ENCODE results near the gene BLTP2. TPM values are rescaled to one million over a fixed set of nuclear protein-coding genes. Genes with fewer than 3 reads are reported as not detected.
"Not testable (repeated sequence)": the region's sequence is repeated elsewhere in the genome, so short reads cannot be mapped to it uniquely, and the experiment has no call there.

BLTP2 gene
- total RNA-seq, 4 donors from 2014 or later = 117 to 120 (median 118) TPM

DNA sequence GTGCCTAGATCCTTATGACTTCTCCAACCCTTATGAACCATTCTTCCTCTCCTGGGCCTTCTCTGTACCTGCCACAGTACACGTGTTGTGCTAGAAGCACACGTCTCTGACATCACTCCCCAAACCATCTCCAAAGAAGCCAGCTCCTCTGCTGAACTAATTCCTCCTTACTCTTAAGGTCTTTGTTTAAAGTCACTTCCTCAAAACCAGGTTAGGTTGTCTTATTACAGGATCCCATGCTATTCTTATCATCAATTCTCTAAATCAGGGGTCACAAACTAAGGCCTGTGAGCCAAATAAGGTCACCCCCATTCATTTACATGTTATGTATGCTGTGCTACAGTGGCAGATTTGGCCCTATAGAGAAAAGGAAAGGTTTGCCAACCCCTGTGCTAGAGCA lies 21.0 kb upstream of the BLTP2 start:
- no peak for DNase-seq
- in situ Hi-C loops (cut with MboI; ENCODE audit: low pct_ligation_motif_present in 1 of 4, low pct_unique_long_range_greater_than_20kb in 1 of 4, low sequenced_read_pairs in 3 of 4) (no loop called here), intact Hi-C loops (cut with DNase I; ENCODE audit: low total_unique reads) (no loop called here)
- H3K4me3 ChIP-seq = no peak overlapping the region
- H3K27ac ChIP-seq = no peak overlapping the region
- H3K36me3 ChIP-seq = no peaks in the 10 kb centered on the region
- no peak for TF ChIP-seq POLR2A (IDR thresholded peaks at IDR 0.05)
- TF ChIP-seq EP300 (IDR thresholded peaks at IDR 0.05; ENCODE audit: low read depth) = no peak
- TF ChIP-seq, protein P1, sequence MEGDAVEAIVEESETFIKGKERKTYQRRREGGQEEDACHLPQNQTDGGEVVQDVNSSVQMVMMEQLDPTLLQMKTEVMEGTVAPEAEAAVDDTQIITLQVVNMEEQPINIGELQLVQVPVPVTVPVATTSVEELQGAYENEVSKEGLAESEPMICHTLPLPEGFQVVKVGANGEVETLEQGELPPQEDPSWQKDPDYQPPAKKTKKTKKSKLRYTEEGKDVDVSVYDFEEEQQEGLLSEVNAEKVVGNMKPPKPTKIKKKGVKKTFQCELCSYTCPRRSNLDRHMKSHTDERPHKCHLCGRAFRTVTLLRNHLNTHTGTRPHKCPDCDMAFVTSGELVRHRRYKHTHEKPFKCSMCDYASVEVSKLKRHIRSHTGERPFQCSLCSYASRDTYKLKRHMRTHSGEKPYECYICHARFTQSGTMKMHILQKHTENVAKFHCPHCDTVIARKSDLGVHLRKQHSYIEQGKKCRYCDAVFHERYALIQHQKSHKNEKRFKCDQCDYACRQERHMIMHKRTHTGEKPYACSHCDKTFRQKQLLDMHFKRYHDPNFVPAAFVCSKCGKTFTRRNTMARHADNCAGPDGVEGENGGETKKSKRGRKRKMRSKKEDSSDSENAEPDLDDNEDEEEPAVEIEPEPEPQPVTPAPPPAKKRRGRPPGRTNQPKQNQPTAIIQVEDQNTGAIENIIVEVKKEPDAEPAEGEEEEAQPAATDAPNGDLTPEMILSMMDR (IDR thresholded peaks at IDR 0.05) = no peak
- no peak for TF ChIP-seq POLR2AphosphoS5 (IDR thresholded peaks at IDR 0.05)
- peaks cover 9 to 35% (median 16%) of the 10 kb centered on the region in 4 donors for H3K4me1 ChIP-seq
- H3K27me3 ChIP-seq = no peaks in the 10 kb centered on the region
- 74 to 86% methylated on average over 2 of the region's 2 CpGs for WGBS, 2 donors (ENCODE audit: low coverage in 1 of 2)
- no peaks in the 10 kb centered on the region for H3K9me3 ChIP-seq

DNA sequence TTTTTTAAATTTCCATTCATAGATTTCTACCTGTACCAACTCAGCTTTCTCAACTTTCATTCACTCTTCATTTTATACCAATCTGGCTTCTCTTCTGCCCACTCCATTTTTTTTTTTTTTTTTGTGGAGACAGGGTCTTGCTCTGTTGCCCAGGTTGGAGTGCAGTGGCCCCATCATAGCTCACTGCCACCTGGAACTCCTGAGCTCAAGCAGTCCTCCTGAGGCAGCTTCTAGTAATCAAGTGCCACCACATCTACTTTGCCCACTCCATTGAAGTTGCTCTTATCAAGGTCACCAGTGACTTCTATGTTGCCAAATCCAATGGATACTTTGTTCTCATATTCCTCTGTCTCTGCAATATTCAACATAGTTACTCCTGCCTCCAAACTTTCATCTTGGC lies 18.8 kb upstream of the BLTP2 start:
- no peak for DNase-seq
- no peaks in the 10 kb centered on the region for H3K9me3 ChIP-seq
- no peak overlapping the region for H3K4me3 ChIP-seq
- TF ChIP-seq EP300 (IDR thresholded peaks at IDR 0.05; ENCODE audit: low read depth) = no peak
- peaks cover 14 to 46% (median 18%) of the 10 kb centered on the region in 4 donors for H3K4me1 ChIP-seq
- no peaks in the 10 kb centered on the region for H3K27me3 ChIP-seq
- in situ Hi-C loops (cut with MboI; ENCODE audit: low pct_ligation_motif_present in 1 of 4, low pct_unique_long_range_greater_than_20kb in 1 of 4, low sequenced_read_pairs in 3 of 4) (no loop called here), intact Hi-C loops (cut with DNase I; ENCODE audit: low total_unique reads) (no loop called here)
- H3K36me3 ChIP-seq = peaks cover 0 to 6% (median 0%) of the 10 kb centered on the region in 4 donors
- H3K27ac ChIP-seq = peak overlapping the region in 1 of 4 donors; percentile 95

DNA sequence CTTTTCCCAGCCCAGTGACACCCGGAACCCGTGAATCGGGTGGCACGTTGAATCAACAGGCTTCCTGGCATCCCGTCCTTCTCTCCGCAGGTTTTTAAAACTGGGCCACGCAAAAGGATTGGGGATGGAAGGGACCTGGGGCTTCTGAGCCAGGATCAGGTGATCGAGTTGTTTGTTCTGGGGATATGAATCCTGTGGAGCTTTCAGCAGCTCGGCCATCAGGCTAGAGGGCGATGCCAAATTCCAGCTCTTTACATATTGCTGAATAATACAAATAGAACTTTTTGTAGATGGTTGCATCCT lies 17.5 kb upstream of the BLTP2 start:
- H3K27me3 ChIP-seq = no peaks in the 10 kb centered on the region
- peaks cover 0 to 9% (median 3%) of the 10 kb centered on the region in 4 donors for H3K36me3 ChIP-seq
- DNase-seq = no peak
- 0% methylated on average over 10 of the region's 10 CpGs; no CpG with 5 or more reads in 1 of the 2 donors for WGBS, 2 donors (ENCODE audit: low coverage in 1 of 2)
- H3K4me1 ChIP-seq = peaks cover 14 to 46% (median 18%) of the 10 kb centered on the region in 4 donors
- intact Hi-C loops (cut with DNase I; ENCODE audit: low total_unique reads) (no loop called here), in situ Hi-C loops (cut with MboI; ENCODE audit: low pct_ligation_motif_present in 1 of 4, low pct_unique_long_range_greater_than_20kb in 1 of 4, low sequenced_read_pairs in 3 of 4) (no loop called here)
- H3K9me3 ChIP-seq = no peaks in the 10 kb centered on the region
- H3K4me3 ChIP-seq = peak overlapping the region; percentile 50 to 91 (median 75)
- TF ChIP-seq EP300 (IDR thresholded peaks at IDR 0.05; ENCODE audit: low read depth) = no peak
- TF ChIP-seq POLR2AphosphoS5 (IDR thresholded peaks at IDR 0.05) = no peak
- TF ChIP-seq, protein P1 (IDR thresholded peaks at IDR 0.05) = no peak
- TF ChIP-seq POLR2A (IDR thresholded peaks at IDR 0.05) = no peak
- H3K27ac ChIP-seq = peak overlapping the region; percentile 95 to 98 (median 95)

DNA sequence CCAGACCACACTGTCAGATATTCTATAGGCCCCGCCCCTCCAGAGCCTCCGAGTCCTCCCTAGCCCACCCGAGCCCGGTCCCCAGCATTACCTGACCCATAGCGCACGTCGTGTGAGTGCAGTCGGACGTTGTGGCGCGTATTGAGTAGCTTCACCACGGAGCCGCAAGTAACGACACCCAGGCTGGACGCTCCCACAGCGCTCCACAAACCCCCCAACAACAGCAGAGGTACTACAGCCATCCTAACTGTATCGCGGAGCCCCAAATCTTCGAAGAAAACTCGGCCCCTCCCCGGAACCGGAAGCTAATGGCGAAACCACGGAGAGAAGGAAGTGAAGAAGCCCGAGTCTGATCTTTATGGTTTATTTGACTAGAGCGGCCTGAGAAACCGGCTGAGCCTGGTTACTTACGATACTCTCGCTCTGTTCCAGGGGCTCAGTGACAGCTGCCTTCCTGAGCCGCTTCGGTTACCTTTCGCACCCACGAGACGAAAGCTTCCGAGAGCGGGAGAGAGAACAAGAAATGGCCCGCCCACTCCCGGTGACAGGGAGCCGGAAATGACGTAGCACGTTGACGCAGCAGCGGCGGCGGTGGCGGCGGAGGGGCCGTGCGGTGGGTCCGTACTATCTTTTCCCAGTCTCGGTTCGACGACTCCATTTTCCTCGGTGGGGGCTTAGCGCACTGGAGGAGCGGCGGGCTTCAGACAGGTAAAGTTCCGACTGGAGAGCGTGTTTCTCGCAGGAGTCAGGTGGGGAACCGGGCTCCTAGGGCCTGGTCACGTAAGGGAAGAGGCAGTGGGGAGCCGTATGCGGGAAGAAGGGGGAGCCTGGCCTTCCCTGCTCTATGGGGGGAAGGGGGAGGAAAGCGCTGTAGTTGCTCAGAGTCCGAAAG lies 16.9 kb upstream of the BLTP2 start, which contains the start of the genes SDF2 and SUPT6H:
TSS of gene SDF2 (minus strand) at position 272 of the 892 bp plus-strand sequence. CDS start at position 242, 30 bp downstream.
TSS of gene SUPT6H (plus strand) at position 571 of the 892 bp plus-strand sequence. CDS start 11,197 bp downstream, outside the sequence.
- peak; percentile 93 for DNase-seq
- intact Hi-C loops (cut with DNase I; ENCODE audit: low total_unique reads) = no loop called here
- WGBS, 2 donors (ENCODE audit: low coverage in 1 of 2) = 1% methylated on average over 65 of the region's 66 CpGs; no CpG with 5 or more reads in 1 of the 2 donors
- Histone ChIP-seq H3K27ac (peak within 1 kb of the TSS; percentile 95 to 98 (median 95)), H3K27me3 (no peaks in the 10 kb centered on the region), H3K4me3 (peak within 1 kb of the TSS; percentile 50 to 91 (median 75)), H3K9me3 (no peaks in the 10 kb centered on the region), H3K4me1 (peaks cover 14 to 46% (median 18%) of the 10 kb centered on the region in 4 donors), H3K36me3 (peaks cover 0 to 9% (median 4%) of the 10 kb centered on the region in 4 donors)
- in situ Hi-C loops (cut with MboI; ENCODE audit: low pct_ligation_motif_present in 1 of 4, low pct_unique_long_range_greater_than_20kb in 1 of 4, low sequenced_read_pairs in 3 of 4) = no loop called here
- TF ChIP-seq, protein P1 (IDR thresholded peaks at IDR 0.05) = no peak
- peak; percentile 93 to 96 (median 94) for TF ChIP-seq POLR2AphosphoS5 (IDR thresholded peaks at IDR 0.05)
- TF ChIP-seq POLR2A (IDR thresholded peaks at IDR 0.05) = peak; percentile 89
- TF ChIP-seq EP300 (IDR thresholded peaks at IDR 0.05; ENCODE audit: low read depth) = no peak

DNA sequence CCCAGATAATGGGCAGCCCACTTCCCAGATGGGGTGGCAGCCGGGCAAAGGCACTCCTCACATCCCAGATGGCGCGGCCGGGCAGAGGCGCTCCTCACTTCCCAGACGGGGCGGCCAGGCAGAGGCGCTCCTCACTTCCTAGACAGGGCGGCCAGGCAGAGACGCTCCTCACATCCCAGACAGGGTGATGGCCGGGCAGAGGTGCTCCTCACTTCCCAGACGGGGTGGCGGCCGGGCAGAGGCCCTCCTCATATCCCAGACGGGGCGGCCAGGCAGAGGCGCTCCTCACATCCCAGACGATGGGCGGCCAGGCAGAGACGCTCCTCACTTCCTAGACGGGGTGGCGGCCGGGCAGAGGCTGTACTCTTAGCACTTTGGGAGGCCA lies 14.5 kb upstream of the BLTP2 start:
- H3K27me3 ChIP-seq; DNase-seq; H3K4me3 ChIP-seq; H3K36me3 ChIP-seq; in situ Hi-C loops (cut with MboI; ENCODE audit: low pct_ligation_motif_present in 1 of 4, low pct_unique_long_range_greater_than_20kb in 1 of 4, low sequenced_read_pairs in 3 of 4); intact Hi-C loops (cut with DNase I; ENCODE audit: low total_unique reads); H3K27ac ChIP-seq; H3K9me3 ChIP-seq: not testable (repeated sequence)
- 94% methylated on average over 19 of the region's 23 CpGs; no CpG with 5 or more reads in 1 of the 2 donors for WGBS, 2 donors (ENCODE audit: low coverage in 1 of 2)
- H3K4me1 ChIP-seq = peaks cover 14 to 30% (median 16%) of the 10 kb centered on the region in 4 donors

DNA sequence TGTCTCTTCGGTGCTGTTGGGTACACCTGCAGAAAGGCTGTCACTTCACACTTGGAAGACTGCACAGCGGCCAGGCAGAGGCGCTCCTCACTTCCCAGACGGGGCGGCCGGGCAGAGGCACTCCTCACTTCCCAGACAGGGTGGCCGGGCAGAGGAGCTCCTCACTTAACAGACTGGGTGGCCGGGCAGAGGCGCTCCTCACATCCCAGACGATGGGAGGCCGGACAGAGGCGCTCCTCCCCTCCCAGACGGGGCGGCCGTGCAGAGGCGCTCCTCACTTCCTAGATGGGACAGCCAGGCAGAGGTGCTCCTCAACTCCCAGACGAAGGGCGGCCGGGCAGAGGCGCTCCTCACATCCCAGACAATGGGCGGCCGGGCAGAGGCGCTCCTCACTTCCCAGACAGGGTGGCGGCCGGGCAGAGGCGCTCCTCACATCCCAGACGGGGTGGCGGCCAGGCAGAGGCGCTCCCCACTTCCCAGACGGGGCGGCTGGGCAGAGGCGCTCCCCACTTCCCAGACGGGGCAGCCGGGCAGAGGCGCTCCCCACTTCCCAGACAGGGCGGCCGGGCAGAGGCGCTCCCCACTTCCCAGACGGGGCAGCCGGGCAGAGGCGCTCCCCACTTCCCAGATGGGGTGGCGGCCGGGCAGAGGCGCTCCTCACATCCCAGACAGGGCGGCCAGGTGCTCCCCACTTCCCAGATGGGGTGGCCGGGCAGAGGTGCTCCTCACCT lies 14.0 kb upstream of the BLTP2 start:
- intact Hi-C loops (cut with DNase I; ENCODE audit: low total_unique reads); DNase-seq; H3K36me3 ChIP-seq; in situ Hi-C loops (cut with MboI; ENCODE audit: low pct_ligation_motif_present in 1 of 4, low pct_unique_long_range_greater_than_20kb in 1 of 4, low sequenced_read_pairs in 3 of 4); H3K27ac ChIP-seq; H3K4me3 ChIP-seq; H3K27me3 ChIP-seq; H3K9me3 ChIP-seq: not testable (repeated sequence)
- WGBS, 2 donors (ENCODE audit: low coverage in 1 of 2) = 96% methylated on average over 33 of the region's 46 CpGs; no CpG with 5 or more reads in 1 of the 2 donors
- peaks cover 12 to 26% (median 14%) of the 10 kb centered on the region in 4 donors for H3K4me1 ChIP-seq

DNA sequence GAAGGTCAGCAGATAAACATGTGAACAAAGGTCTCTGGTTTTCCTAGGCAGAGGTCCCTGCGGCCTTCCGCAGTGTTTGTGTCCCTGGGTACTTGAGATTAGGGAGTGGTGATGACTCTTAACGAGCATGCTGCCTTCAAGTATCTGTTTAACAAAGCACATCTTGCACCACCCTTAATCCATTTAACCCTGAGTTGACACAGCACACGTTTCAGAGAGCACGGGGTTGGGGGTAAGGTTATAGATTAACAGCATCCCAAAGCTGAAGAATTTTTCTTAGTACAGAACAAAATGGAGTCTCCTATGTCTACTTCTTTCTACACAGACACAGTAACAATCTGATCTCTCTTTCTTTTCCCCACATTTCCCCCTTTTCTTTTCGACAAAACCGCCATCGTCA lies 13.4 kb upstream of the BLTP2 start:
- DNase-seq; H3K4me3 ChIP-seq; in situ Hi-C loops (cut with MboI; ENCODE audit: low pct_ligation_motif_present in 1 of 4, low pct_unique_long_range_greater_than_20kb in 1 of 4, low sequenced_read_pairs in 3 of 4); H3K36me3 ChIP-seq; H3K27me3 ChIP-seq; H3K27ac ChIP-seq; intact Hi-C loops (cut with DNase I; ENCODE audit: low total_unique reads); H3K9me3 ChIP-seq: not testable (repeated sequence)
- H3K4me1 ChIP-seq = peaks cover 8 to 21% (median 12%) of the 10 kb centered on the region in 4 donors
- whole genome bisulfite sequencing, 2 donors (ENCODE audit: low coverage in 1 of 2) = 82 to 84% methylated on average over 3 to 8 of the region's 8 CpGs

Data from transverse colon (tissue), 4 donors.